Kidney glomerular epithelial cell (primary cell): Measurements from ENCODE around the gene ERMARD.
"Not testable (repeated sequence)": the region's sequence is repeated elsewhere in the genome, so short reads cannot be mapped to it uniquely, and the experiment has no call there.

Experiments used
- DNase-seq: peaks from one replicate; lab custom pipeline; 2025; lab: John Stamatoyannopoulos, UW

Gene ERMARD

DNA sequence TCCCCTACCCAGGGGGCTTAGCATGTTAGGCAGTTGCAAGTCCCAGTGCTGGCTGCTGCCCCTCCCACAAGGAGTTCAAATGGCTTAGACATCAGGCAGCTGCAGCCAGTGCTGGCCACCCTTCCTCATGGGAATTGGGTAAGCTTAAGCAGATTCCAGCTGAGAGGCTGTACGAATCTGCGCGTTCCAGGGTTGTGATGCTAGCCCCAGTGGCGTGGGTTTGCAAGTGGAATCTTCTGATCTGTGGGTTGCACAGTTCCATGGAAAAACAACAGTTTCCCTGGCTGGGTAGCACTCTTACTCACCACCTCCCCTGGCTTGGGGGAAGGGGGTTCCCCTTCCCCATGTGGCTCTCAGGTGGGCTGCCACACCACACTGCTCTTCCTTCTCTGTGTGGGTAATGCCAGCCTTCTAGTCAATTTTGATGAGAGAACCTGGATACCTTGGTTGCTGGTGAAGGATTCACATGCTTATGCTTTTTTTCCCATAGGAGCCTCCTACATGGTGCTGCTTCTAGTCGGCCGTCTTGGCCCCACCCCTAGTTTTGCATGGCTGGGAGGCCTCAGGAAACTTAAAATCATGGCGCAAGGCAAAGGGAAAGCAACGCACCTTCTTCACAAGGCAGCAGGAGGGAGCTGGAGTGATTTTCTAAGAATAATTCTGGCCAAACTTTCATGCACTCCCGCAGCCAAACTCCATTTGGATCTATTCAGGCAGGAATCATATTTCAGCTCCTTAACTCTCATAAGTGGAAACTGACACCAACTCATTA is 13.0 kb upstream of the ERMARD start:
- DNase-seq = no peak

DNA sequence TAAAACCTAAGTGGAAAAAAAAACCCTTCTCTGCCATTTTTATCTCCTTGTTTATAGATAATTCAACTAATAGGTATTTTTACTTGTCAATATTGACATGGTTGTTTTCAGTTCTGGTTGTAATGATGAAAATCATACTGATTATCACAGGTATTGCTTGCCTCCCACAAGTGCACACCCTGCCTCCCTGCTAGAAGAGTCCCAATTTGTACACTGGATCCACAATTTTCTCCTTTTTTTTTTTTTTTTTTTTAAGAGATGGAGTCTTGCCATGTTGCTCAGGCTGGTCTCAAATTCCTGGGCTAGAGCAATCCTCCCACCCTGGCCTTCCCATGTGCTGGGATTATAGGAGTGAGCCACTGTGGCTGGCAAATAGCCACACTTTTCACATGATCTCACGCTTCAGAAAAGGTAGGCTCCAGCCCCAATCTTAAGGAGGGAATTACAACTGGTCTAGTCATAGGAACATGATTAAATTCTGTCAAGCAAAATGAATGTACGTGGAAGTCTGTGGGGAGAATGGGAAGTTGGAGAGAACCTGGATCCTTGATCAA is 12.4 kb upstream of the ERMARD start:
- no peak for DNase-seq

GRCh38 chr6:169741344-169741743 is 10.1 kb upstream of the ERMARD start:
- no peak for DNase-seq

- DNase-seq = no peak
Measured at GRCh38 chr6:169745405-169745804, 6.0 kb upstream of the ERMARD start.

GRCh38 chr6:169746556-169746955 is 4.9 kb upstream of the ERMARD start:
- DNase-seq = no peak

- DNase-seq = no peak
Measured at GRCh38 chr6:169752074-169752623, 727 bp downstream of the ERMARD start.

DNA sequence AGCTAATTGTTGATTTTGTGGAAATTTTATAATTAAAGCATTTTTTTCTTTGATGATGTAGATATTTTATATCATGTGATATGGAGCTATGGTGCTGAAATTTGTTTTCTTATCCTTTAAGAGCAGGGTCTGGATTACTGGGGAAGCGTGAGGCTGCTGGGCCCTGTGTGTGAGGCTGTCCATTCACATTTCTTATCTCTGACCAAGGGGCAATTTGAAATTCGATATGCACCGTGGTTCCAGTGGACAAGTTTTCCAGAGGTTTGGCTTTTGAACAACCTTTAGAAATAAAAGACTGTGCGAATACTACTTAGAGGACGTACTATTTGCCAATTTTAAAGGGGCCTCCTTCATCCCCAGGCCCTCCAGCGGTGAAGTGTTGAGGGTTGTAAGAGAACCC is 3.7 kb downstream of the ERMARD start:
- no peak for DNase-seq

GRCh38 chr6:169763308-169763707 is 11.9 kb downstream of the ERMARD start:
- no peak for DNase-seq

DNA sequence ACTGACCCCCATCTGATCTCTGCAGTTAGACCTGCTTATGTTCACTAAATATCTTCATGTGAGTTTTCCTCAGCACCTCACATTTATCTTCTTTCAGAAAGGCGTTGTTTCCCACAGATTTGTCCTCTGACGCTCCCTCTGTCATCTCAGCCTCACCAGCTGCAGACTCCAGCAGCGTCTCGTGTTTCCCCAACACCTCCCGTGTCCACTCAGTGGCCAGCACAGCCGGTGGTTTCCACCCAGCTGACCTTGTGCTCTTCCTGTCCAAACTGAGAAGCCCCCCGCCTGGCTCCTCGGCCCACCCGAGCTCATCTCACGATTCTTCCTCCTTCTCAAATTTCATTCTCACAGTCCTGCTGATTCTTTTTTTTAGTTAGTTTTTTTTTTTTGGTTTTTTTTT is 12.5 kb downstream of the ERMARD start:
- DNase-seq = no peak

- DNase-seq = not testable (repeated sequence)
Measured at GRCh38 chr6:169765789-169766188, 14.4 kb downstream of the ERMARD start.

DNA sequence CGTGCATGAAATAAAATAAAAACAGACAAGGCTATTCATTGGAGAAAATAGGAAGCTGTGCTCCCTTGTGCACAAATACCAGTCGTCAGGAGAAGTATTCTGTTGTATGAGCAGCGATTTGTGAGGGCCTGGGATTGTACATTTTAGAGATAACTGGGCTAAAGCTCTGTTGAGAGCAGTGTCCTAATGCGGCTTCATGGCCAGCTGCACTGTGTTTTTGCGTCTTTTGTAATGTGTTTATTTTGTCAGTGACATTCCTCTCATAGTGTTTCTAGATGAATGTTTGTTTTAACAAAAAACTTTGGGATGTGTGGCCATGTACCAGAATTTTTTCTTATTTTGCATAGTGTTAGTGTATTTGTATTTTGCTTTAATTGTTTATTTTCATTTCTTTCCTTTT is 14.8 kb downstream of the ERMARD start:
- DNase-seq = no peak

GRCh38 chr6:169766921-169767736 is 15.7 kb downstream of the ERMARD start:
- no peak for DNase-seq

GRCh38 chr6:169774347-169774746 is 22.9 kb downstream of the ERMARD start:
- no peak for DNase-seq

GRCh38 chr6:169775321-169775720 is 23.9 kb downstream of the ERMARD start:
- DNase-seq = no peak

- no peak for DNase-seq
Measured at GRCh38 chr6:169776379-169776778, 25.0 kb downstream of the ERMARD start.

GRCh38 chr6:169777896-169778295 is 26.5 kb downstream of the ERMARD start:
- no peak for DNase-seq

DNA sequence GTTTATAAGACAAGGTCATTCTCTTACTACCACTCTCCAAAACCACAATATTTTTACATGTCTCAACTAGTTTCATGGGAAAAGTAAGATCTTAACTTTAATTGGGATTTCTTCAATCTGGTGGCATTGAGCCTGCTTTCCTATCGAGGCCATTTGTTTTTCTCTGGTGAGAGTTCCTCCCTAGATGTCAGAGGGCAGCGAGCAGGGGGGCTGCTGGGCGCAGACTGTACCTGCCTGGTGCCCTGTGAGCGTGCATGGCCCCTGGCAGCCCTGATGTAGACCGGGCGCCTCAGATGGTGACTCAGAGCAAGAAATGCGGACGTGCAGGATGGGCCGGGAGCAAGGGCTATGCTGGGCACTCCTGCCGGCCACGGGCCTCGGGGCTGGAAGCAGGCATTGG is 27.2 kb downstream of the ERMARD start:
- no peak for DNase-seq

DNA sequence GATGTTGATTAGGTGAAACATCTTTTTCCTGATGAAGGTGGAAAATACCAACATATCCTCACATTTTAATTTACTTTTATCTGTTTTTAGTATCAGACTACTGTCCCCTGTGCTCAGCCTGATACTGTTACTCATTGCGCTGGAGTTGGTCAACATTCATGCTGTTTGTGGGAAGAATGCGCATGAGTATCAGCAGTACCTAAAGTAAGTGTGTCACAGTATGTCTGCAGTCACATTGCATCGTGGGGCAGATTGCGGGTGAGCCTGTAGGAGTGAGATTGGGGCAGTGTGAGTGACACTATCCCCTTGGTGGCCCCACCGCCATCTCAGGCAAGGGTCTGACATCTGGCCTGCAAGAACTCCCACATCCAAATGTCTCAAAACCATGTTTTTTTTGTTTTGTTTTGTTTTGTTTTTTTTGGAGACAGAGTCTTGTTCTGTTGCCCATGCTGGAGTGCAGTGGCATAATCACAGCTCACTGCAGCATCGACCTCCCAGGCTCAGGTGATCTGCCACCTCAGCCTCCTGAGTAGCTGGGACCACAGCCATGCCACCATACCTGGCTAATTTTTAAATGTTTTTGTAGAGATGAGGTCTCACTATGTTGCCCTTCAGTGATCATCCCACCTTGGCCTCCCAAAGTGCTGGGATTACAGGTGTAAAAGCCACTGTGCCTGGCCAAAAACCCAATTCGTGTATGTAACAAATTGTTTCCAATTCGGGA is 27.8 kb downstream of the ERMARD start:
- no peak for DNase-seq

DNA sequence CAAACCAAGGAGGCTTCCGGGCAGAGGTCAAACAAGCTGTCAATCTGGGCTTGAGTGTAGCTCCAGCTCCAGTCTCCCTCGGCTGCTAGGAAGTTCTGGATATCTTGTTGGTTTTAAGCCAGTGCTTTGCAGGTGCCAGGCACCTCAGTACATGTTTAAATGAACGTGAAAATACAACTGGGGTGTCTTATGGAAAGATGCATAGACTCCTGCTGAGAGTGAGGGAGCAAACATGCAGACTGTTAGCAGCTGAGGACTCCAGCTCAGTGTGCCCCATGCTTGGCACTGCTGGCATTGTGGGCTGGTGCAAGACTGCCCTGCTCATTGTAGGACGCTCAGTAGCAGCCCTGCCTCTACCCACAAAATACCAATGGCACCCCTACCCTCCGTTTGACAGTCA is 28.5 kb downstream of the ERMARD start:
- no peak for DNase-seq

DNA sequence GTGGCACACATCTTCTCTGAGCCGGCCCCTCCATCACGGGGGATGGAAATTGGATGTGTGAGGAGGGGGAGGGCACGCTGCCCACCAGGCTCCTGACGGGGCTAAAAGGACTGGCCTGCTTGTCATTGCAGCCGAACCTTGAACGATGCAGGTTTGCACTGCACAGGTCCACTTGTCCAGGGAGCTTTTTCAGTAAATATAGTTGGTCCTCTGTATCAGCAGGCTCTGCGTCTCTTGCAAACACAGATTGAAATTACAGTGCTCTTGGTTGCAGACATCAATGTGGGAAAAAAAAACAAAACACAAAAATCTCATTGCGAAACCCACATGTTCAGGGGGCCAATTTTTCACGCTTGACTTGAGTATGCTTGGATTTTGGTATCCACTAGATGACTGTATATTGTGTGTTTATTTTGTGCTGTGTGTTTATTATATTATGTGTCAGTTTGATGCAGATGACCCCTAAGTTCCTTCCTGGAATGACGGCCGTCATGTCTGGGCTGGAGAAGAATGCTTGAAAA is 29.2 kb downstream of the ERMARD start:
- no peak for DNase-seq

DNA sequence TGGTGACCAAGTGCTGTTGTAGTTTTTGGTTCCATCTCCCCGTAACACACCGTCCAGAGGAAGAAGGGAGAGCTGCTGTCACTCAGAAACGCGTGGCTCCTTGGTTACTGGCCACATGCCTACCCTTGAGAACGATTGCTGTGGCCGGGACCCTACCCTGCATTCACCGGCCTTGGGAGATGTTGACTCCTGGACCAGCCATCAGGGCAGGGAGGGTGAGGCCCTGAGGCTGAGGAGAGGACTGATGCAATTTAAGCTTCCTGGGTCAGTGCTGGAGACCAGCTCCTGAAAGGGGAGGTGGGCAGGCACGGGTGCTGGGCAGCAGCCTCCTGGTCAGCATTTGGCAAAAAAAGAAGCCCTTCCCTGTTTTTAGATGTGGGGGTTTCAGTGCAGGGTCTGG is 31.5 kb downstream of the ERMARD start:
- no peak for DNase-seq

DNA sequence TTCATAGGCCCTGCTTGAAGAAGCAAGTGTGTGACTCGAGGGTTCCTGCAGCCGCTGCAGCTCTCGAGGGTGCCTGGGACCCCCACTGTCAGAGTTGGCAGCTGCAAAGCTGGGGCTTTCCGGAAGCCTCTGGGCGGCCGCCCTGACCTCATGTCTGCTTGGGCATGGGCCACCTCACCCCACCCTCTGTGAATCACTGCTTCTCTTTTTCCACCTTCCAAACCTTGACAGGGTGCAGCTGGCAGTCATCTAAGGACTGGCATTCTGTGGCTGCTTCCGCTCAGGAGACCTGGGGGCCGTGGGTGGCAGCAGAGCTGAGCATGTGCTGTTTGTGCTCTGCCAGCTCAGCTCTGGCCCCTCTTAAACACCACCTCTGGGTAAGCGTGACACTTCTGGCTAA is 32.0 kb downstream of the ERMARD start:
- DNase-seq = no peak
